K562 (cell line): ENCODE data around the gene PI4KA.

Source experiments
- CTCF ChIP-seq, 3 experiments: IDR thresholded peaks in 2 of 3; conservative IDR thresholded peaks in 1 of 3; 2 replicates each; pipeline ENCODE4 v1.5.1; 2011 to 2012; ENCODE audit warnings: low read length in 3 of 3, mild to moderate bottlenecking in 3 of 3, control low read depth in 2 of 3, improper control_type of control experiment in 1 of 3, inconsistent platforms in 1 of 3, low read depth in 1 of 3, mixed read lengths in 1 of 3, moderate library complexity in 1 of 3; ENCODE audit not compliant: insufficient read depth in 2 of 3
- KLF16 ChIP-seq: IDR thresholded peaks from 2 replicates; pipeline ENCODE4 v1.6.1; 2016; ENCODE audit warnings: antibody characterized with exemption
- PHF20 ChIP-seq: fragments of 450-650 bp; IDR thresholded peaks from 2 replicates; pipeline ENCODE4 v1.6.1; 2018; ENCODE audit not compliant: partially characterized antibody

- TF ChIP-seq PHF20, result no peak
- TF ChIP-seq CTCF (IDR thresholded peaks at IDR 0.05 in 2 of 3, conservative IDR thresholded peaks at IDR 0.05 in 1 of 3; ENCODE audit: insufficient read depth in 2 of 3, low read depth in 1 of 3, low read length in 3 of 3), result no peak
- TF ChIP-seq KLF16, result no peak
Measured at GRCh38 chr22:20672082-20672424, 186.6 kb downstream of the PI4KA start.
